GM23338 (cell line): ENCODE results near the gene ITIH4. TPM values are rescaled to one million over a fixed set of nuclear protein-coding genes. Genes with fewer than 3 reads are reported as not detected.

Source experiments
- ATAC-seq: fragments of 200-7000 bp; cut with Tn5 transposase; 3 replicates; pipeline ENCODE4 v1.9.1; 2020
- DNase-seq: peaks from one replicate; pipeline ENCODE4 v3.0.0-alpha.2; 2015; ENCODE audit warnings: low spot score
- H2AFZ ChIP-seq: fragments of 200-600 bp; sonication (generic); 2 replicates; pipeline ENCODE4 v1.8.0; 2016; ENCODE audit warnings: antibody characterized with exemption, mild to moderate bottlenecking, moderate library complexity
- H3F3A ChIP-seq: fragments of 200-600 bp; sonication (generic); replicated peaks from 2 replicates; pipeline ENCODE4 v1.8.0; 2017; ENCODE audit warnings: antibody characterized with exemption, mixed run types, low read depth
- H3K27ac ChIP-seq: fragments of 200-600 bp; sonication (generic); 2 replicates; pipeline ENCODE4 v1.6.1; 2016; ENCODE audit warnings: low read depth
- H3K27me3 ChIP-seq: fragments of 200-600 bp; sonication (generic); 2 replicates; pipeline ENCODE4 v1.8.0; 2016; ENCODE audit warnings: mild to moderate bottlenecking, mixed run types, moderate library complexity; ENCODE audit not compliant: insufficient read depth
- H3K36me3 ChIP-seq: fragments of 200-600 bp; sonication (generic); 2 replicates; pipeline ENCODE4 v1.8.0; 2016; ENCODE audit warnings: mild to moderate bottlenecking; ENCODE audit not compliant: insufficient read depth
- H3K4me1 ChIP-seq: fragments of 200-600 bp; sonication (generic); 2 replicates; pipeline ENCODE4 v1.8.0; 2016; ENCODE audit warnings: mild to moderate bottlenecking, moderate library complexity; ENCODE audit not compliant: insufficient read depth
- H3K4me2 ChIP-seq: fragments of 200-600 bp; sonication (generic); 2 replicates; pipeline ENCODE4 v1.7.1; 2017; ENCODE audit warnings: mixed run types
- H3K4me3 ChIP-seq: fragments of 200-600 bp; sonication (generic); 2 replicates; pipeline ENCODE4 v1.6.1; 2016; ENCODE audit warnings: mixed run types
- H3K79me2 ChIP-seq: fragments of 200-600 bp; sonication (generic); replicated peaks from 2 replicates; pipeline ENCODE4 v1.8.0; 2017; ENCODE audit warnings: mild to moderate bottlenecking; ENCODE audit not compliant: insufficient read depth
- H3K9me2 ChIP-seq: fragments of 200-600 bp; sonication (generic); 2 replicates; pipeline ENCODE4 v1.8.0; 2017; ENCODE audit not compliant: insufficient read depth
- H4K20me1 ChIP-seq: fragments of 200-600 bp; sonication (generic); replicated peaks from 2 replicates; pipeline ENCODE4 v1.8.0; 2017; ENCODE audit warnings: mild to moderate bottlenecking; ENCODE audit not compliant: insufficient read depth
- H3K27ac Mint-ChIP-seq: 2 replicates; pipeline ENCODE4 v1.8.0; 2020; ENCODE audit warnings: inconsistent platforms, mild to moderate bottlenecking, moderate library complexity, mixed read lengths
- H3K27me3 Mint-ChIP-seq: 3 replicates; pipeline ENCODE4 v1.8.0; 2022; ENCODE audit warnings: low read depth, mild to moderate bottlenecking, moderate library complexity, mixed read lengths, inconsistent platforms; ENCODE audit not compliant: insufficient read depth, poor library complexity
- H3K36me3 Mint-ChIP-seq: 3 replicates; pipeline ENCODE4 v1.8.0; 2021; ENCODE audit warnings: low read depth, mild to moderate bottlenecking, inconsistent platforms, moderate library complexity, mixed read lengths
- H3K4me1 Mint-ChIP-seq: 3 replicates; pipeline ENCODE4 v1.8.0; 2020; ENCODE audit warnings: mild to moderate bottlenecking, inconsistent platforms, mixed read lengths
- H3K4me3 Mint-ChIP-seq: 3 replicates; pipeline ENCODE4 v1.8.0; 2021; ENCODE audit warnings: moderate library complexity, mild to moderate bottlenecking, inconsistent platforms, mixed read lengths
- H3K9me3 Mint-ChIP-seq: 3 replicates; pipeline ENCODE4 v1.8.0; 2020; ENCODE audit warnings: moderate library complexity, mild to moderate bottlenecking, inconsistent platforms, mixed read lengths
- CREB1 ChIP-seq: fragments of 250-450 bp; sonication (Bioruptor Pico); IDR thresholded peaks from 2 replicates; pipeline ENCODE4 v1.5.0; 2020; ENCODE audit warnings: low read depth, mild to moderate bottlenecking, moderate library complexity
- EZH2 ChIP-seq: fragments of 200-600 bp; sonication (generic); IDR thresholded peaks from one replicate; pipeline ENCODE4 v1.8.0; 2017; ENCODE audit warnings: antibody characterized with exemption, mild to moderate bottlenecking, low read depth; ENCODE audit not compliant: unreplicated experiment
- JUNB ChIP-seq: IDR thresholded peaks from one replicate; pipeline ENCODE4 v1.6.1; 2016; ENCODE audit warnings: antibody characterized with exemption; ENCODE audit not compliant: unreplicated experiment
- POLR2AphosphoS5 ChIP-seq: IDR thresholded peaks from 2 replicates; pipeline ENCODE4 v1.6.1; 2016; ENCODE audit warnings: antibody characterized with exemption, low read depth
- STAT1 ChIP-seq: IDR thresholded peaks from one replicate; pipeline ENCODE4 v1.6.1; 2016; ENCODE audit warnings: antibody characterized with exemption; ENCODE audit not compliant: unreplicated experiment
- ZNF114 ChIP-seq: fragments of 250-450 bp; sonication (Bioruptor Pico); IDR thresholded peaks from 2 replicates; pipeline ENCODE4 v1.5.0; 2020; ENCODE audit warnings: mild to moderate bottlenecking, moderate library complexity
- polyA plus RNA-seq: library from polyadenylated mRNA; unstranded; fragments of >200 nt; fragmentation: Nextera tagmentation; extraction: Ambion mirVana; gene quantifications from 2 replicates; pipeline ENCODE4 v1.2.1, GENCODE V29; 2016
- total RNA-seq: library from RNA; depleted of rRNA; stranded (reverse); fragments of >200 nt; shearing (Covaris generic); gene quantifications from 2 replicates; pipeline ENCODE4 v1.2.3, GENCODE V29; 2014
- TF ChIP-seq, protein P1 (sequence below): IDR thresholded peaks from one replicate; pipeline ENCODE4 v1.6.1; 2018; ENCODE audit warnings: antibody characterized with exemption; ENCODE audit not compliant: unreplicated experiment
- TF ChIP-seq, protein P2 (sequence below), 2 experiments: fragments of 200-600 bp in 1 of 2; sonication (generic) in 1 of 2; conservative IDR thresholded peaks; 2 replicates each; pipeline versions ENCODE4 v1.5.1 to v1.6.1; 2016 to 2017; ENCODE audit warnings: antibody characterized with exemption in 2 of 2, low read depth in 2 of 2, mild to moderate bottlenecking in 2 of 2, moderate library complexity in 1 of 2
- TF ChIP-seq, protein P3 (sequence below): fragments of 250-450 bp; sonication (Bioruptor Pico); IDR thresholded peaks from 2 replicates; pipeline ENCODE4 v1.5.0; 2020; ENCODE audit warnings: mild to moderate bottlenecking, moderate library complexity

ITIH4 gene
- total and polyA plus RNA-seq, 2 experiments from 2014 or later, result 0.82 to 1.4 TPM

DNA sequence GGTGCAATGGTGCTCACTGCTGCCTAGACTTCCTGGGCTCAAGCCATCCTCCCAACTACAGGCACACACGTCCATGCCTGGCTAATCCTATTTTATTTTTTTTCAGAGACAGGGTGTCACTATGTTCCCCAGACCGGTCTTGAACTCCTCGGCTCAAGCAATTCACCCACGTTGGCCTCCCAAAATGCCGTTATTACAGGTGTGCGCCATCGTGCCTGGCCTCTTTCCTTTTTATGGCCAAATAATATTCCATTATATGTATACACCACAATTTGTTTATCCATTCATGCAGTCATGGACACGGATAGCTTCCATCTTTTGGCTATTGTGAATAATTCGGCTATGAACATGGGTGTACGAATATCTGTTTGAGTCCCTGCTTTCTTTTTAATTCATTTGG lies 58.8 kb downstream of the ITIH4 start:
- no peaks in the 10 kb centered on the region for H3K9me2 ChIP-seq
- peaks cover 8% of the 10 kb centered on the region for H3K27me3 Mint-ChIP-seq
- H3K27ac Mint-ChIP-seq, result peak overlapping the region; percentile 97; the same call in 1 of the 2 replicates
- H3K9me3 Mint-ChIP-seq, result no peaks in the 10 kb centered on the region
- H4K20me1 ChIP-seq, result peaks cover 8% of the 10 kb centered on the region; the same call in 1 of the 2 replicates
- peak overlapping the region; percentile 86 for H3K4me3 Mint-ChIP-seq
- peak overlapping the region; percentile 89; the same call in 1 of the 2 replicates for H3K27ac ChIP-seq
- H3K36me3 ChIP-seq, result peaks cover 6% of the 10 kb centered on the region; the same call in 1 of the 2 replicates
- H3K36me3 Mint-ChIP-seq, result peaks cover 11% of the 10 kb centered on the region; the same call in 2 of the 3 replicates
- peaks cover 7% of the 10 kb centered on the region; the same call in 2 of the 3 replicates for H3K4me1 Mint-ChIP-seq
- no peak for DNase-seq
- H3K4me1 ChIP-seq, result peaks cover 8% of the 10 kb centered on the region
- H2AFZ ChIP-seq, result peak overlapping the region; percentile 100; the same call in 1 of the 2 replicates
- peak overlapping the region; percentile 96 for H3K4me2 ChIP-seq
- no peak for ATAC-seq
- no peaks in the 10 kb centered on the region for H3K27me3 ChIP-seq
- peak overlapping the region; percentile 84 for H3K4me3 ChIP-seq
- peaks cover 29% of the 10 kb centered on the region for H3K79me2 ChIP-seq
- TF ChIP-seq, protein P1, sequence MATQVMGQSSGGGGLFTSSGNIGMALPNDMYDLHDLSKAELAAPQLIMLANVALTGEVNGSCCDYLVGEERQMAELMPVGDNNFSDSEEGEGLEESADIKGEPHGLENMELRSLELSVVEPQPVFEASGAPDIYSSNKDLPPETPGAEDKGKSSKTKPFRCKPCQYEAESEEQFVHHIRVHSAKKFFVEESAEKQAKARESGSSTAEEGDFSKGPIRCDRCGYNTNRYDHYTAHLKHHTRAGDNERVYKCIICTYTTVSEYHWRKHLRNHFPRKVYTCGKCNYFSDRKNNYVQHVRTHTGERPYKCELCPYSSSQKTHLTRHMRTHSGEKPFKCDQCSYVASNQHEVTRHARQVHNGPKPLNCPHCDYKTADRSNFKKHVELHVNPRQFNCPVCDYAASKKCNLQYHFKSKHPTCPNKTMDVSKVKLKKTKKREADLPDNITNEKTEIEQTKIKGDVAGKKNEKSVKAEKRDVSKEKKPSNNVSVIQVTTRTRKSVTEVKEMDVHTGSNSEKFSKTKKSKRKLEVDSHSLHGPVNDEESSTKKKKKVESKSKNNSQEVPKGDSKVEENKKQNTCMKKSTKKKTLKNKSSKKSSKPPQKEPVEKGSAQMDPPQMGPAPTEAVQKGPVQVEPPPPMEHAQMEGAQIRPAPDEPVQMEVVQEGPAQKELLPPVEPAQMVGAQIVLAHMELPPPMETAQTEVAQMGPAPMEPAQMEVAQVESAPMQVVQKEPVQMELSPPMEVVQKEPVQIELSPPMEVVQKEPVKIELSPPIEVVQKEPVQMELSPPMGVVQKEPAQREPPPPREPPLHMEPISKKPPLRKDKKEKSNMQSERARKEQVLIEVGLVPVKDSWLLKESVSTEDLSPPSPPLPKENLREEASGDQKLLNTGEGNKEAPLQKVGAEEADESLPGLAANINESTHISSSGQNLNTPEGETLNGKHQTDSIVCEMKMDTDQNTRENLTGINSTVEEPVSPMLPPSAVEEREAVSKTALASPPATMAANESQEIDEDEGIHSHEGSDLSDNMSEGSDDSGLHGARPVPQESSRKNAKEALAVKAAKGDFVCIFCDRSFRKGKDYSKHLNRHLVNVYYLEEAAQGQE, result no peak
- no peak for TF ChIP-seq CREB1 (CRISPR knock-in tag)
- no peak for TF ChIP-seq ZNF114 (CRISPR knock-in tag)
- TF ChIP-seq, protein P2, sequence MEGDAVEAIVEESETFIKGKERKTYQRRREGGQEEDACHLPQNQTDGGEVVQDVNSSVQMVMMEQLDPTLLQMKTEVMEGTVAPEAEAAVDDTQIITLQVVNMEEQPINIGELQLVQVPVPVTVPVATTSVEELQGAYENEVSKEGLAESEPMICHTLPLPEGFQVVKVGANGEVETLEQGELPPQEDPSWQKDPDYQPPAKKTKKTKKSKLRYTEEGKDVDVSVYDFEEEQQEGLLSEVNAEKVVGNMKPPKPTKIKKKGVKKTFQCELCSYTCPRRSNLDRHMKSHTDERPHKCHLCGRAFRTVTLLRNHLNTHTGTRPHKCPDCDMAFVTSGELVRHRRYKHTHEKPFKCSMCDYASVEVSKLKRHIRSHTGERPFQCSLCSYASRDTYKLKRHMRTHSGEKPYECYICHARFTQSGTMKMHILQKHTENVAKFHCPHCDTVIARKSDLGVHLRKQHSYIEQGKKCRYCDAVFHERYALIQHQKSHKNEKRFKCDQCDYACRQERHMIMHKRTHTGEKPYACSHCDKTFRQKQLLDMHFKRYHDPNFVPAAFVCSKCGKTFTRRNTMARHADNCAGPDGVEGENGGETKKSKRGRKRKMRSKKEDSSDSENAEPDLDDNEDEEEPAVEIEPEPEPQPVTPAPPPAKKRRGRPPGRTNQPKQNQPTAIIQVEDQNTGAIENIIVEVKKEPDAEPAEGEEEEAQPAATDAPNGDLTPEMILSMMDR (conservative IDR thresholded peaks at IDR 0.05; ENCODE audit: low read depth in 2 of 2), result no peak
- TF ChIP-seq EZH2, result no peak
- TF ChIP-seq, protein P3, sequence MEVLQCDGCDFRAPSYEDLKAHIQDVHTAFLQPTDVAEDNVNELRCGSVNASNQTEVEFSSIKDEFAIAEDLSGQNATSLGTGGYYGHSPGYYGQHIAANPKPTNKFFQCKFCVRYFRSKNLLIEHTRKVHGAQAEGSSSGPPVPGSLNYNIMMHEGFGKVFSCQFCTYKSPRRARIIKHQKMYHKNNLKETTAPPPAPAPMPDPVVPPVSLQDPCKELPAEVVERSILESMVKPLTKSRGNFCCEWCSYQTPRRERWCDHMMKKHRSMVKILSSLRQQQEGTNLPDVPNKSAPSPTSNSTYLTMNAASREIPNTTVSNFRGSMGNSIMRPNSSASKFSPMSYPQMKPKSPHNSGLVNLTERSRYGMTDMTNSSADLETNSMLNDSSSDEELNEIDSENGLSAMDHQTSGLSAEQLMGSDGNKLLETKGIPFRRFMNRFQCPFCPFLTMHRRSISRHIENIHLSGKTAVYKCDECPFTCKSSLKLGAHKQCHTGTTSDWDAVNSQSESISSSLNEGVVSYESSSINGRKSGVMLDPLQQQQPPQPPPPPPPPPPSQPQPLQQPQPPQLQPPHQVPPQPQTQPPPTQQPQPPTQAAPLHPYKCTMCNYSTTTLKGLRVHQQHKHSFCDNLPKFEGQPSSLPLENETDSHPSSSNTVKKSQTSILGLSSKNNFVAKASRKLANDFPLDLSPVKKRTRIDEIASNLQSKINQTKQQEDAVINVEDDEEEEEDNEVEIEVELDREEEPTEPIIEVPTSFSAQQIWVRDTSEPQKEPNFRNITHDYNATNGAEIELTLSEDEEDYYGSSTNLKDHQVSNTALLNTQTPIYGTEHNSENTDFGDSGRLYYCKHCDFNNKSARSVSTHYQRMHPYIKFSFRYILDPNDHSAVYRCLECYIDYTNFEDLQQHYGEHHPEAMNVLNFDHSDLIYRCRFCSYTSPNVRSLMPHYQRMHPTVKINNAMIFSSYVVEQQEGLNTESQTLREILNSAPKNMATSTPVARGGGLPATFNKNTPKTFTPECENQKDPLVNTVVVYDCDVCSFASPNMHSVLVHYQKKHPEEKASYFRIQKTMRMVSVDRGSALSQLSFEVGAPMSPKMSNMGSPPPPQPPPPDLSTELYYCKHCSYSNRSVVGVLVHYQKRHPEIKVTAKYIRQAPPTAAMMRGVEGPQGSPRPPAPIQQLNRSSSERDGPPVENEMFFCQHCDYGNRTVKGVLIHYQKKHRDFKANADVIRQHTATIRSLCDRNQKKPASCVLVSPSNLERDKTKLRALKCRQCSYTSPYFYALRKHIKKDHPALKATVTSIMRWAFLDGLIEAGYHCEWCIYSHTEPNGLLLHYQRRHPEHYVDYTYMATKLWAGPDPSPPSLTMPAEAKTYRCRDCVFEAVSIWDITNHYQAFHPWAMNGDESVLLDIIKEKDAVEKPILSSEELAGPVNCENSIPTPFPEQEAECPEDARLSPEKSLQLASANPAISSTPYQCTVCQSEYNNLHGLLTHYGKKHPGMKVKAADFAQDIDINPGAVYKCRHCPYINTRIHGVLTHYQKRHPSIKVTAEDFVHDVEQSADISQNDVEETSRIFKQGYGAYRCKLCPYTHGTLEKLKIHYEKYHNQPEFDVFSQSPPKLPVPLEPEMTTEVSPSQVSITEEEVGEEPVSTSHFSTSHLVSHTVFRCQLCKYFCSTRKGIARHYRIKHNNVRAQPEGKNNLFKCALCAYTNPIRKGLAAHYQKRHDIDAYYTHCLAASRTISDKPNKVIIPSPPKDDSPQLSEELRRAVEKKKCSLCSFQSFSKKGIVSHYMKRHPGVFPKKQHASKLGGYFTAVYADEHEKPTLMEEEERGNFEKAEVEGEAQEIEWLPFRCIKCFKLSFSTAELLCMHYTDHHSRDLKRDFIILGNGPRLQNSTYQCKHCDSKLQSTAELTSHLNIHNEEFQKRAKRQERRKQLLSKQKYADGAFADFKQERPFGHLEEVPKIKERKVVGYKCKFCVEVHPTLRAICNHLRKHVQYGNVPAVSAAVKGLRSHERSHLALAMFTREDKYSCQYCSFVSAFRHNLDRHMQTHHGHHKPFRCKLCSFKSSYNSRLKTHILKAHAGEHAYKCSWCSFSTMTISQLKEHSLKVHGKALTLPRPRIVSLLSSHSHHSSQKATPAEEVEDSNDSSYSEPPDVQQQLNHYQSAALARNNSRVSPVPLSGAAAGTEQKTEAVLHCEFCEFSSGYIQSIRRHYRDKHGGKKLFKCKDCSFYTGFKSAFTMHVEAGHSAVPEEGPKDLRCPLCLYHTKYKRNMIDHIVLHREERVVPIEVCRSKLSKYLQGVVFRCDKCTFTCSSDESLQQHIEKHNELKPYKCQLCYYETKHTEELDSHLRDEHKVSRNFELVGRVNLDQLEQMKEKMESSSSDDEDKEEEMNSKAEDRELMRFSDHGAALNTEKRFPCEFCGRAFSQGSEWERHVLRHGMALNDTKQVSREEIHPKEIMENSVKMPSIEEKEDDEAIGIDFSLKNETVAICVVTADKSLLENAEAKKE (CRISPR knock-in tag), result no peak
- TF ChIP-seq JUNB, result no peak
- TF ChIP-seq STAT1, result no peak
- no peak for TF ChIP-seq POLR2AphosphoS5
- 0 out of 2 replicates have a peak, but pooled peaks cover 3% of the 10 kb centered on the region for H3F3A ChIP-seq
